DND-41 (cell line): Measurements from ENCODE around the gene OR52K2.

Experiments used
- CTCF ChIP-seq: IDR thresholded peaks from 2 replicates; pipeline ENCODE4 v1.5.1; 2012; ENCODE audit warnings: borderline replicate concordance, low read length, moderate library complexity, mild to moderate bottlenecking; ENCODE audit not compliant: poor library complexity, severe bottlenecking; ENCODE audit errors: extremely low read depth
- EZH2 ChIP-seq: IDR thresholded peaks from 3 replicates; pipeline ENCODE4 v1.6.1; 2012; ENCODE audit warnings: borderline replicate concordance, low read depth, mild to moderate bottlenecking, moderate library complexity, low read length, inconsistent platforms; ENCODE audit not compliant: severe bottlenecking

GRCh38 chr11:4493480-4493818, 44.4 kb downstream of the OR52K2 start:
- no peak for TF ChIP-seq CTCF
- TF ChIP-seq EZH2 = no peak
